ENCODE results near the gene HHIPL1.
A peak's percentile ranks its signal among the peaks of the same experiment; 100 is the strongest.
"Not testable (repeated sequence)": the region's sequence is repeated elsewhere in the genome, so short reads cannot be mapped to it uniquely, and the experiment has no call there.

Gene HHIPL1

DNA sequence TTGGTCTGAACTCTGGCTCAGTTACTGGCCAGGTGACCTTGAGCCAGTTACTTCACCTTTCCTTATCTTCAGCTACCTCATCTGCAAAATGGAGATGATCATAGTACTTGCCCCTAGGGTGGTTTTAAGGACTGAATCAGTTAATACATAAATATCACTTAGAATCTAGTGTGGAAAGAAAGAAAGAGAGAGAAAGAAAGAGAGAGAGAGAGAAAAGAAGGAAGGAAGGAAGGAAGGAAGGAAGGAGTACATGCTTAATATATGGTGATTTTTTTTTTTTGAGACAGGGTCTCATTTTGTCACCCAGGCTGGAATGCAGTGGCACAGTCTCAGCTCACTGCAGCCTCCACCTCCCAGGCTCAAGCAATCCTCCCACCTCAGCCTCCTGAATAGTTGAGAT is 16.3 kb downstream of the HHIPL1 start:
- not testable (repeated sequence) for DNase-seq

DNA sequence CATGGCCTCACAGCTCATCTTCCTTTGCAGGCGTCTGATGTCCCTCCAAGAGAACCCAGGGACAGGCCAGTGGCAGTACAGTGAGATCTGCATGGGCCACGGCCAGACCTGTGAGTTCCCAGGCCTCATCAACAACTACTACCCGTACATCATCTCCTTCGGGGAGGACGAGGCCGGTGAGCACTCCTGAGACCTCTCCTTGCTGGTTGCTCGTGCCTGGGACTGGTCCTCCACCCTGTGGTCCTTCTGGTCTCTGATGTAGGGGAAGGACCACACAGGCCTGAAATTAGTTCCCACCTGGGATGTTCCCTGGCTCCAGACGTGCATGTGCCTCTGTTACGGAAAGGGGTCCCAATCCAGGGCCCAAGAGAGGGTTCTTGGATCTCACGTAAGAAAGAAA is 17.9 kb downstream of the HHIPL1 start:
- no peak for DNase-seq

GRCh38 chr14:99663386-99664057 is 18.6 kb downstream of the HHIPL1 start:
- DNase-seq, result no peak

DNA sequence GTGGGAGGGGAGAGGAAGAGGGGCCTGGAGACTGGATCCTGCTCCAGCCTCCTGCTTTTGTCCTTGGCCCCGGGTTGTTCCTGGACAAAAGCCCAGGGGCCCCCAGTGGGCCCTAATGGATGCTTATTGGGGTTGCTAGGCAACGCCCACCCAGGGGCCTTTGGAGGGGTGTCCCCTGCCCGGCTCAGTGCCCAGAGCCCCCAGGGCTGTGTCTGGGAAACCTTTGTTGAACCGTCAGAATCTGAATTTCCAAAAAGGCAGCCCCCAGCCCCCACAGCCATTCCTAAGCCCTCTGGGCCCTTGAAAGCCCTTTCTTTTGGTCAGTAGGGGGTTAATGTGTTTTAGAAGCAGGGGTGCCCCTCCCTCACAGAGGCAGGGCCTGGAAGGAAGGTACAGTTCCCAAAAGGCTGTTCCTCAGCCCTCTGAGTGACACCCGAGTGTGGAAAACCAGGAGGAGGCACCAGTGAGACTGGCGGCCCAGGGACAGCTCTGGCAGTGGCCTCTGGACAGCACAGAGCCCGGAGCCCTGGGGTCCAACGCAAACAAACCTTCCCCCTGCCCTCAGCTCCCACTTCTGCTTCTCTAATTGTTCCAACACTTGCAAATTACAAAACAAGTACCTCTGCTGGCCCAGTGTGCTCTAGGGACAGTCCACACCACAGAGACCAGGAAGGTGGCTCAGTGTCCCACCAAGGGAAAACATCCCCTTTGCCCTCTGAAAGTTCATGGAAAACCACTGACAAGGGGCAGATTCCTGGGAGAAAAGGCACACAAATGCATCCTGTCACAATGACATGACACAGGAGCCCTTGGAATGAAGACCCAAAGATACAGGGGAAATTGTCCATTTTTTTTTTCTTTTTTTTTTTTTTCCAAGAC is 19.4 kb downstream of the HHIPL1 start:
- DNase-seq, result no peak

- no peak for DNase-seq
Measured at GRCh38 chr14:99664937-99665273, 20.0 kb downstream of the HHIPL1 start.

DNA sequence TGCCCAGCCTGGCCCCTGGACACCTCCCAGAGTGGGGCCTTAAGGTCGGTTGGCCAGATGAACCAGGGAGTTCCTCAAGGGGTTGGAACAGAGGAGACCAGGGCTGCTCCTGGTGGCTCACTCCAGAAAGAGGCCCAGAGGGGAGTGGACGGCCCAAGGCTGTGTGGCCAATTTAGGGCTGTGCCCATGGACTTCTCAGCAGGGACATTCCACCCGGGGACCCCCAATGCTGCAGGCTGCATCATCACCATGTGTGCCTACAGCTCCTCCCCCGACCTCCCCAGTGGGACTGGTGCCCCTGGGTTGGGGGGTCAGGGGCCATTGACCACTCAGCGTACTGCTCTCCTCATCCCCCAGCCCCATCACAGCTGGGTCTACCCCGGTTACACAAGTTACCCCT is 21.6 kb downstream of the HHIPL1 start:
- no peak for DNase-seq

DNA sequence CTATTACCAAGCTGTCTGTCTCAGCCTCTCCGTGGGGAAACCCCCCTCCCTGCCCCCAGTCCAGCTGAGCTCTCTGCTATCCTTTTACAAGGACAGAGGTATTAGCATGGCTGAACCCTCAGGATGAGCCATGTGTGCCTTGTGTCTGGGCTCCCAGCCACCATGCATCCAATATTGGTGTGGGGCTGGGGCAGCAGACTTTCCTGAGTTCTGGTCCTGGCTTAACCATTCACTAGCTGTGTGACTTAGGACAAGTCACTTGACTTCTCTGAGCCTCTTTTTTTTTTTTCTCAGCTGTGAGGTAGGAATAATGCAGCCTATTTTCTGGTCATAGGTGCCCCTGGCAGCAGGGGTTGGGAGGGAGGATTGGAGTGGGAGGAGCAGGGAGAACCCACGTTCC is 22.1 kb downstream of the HHIPL1 start:
- DNase-seq, result no peak

DNA sequence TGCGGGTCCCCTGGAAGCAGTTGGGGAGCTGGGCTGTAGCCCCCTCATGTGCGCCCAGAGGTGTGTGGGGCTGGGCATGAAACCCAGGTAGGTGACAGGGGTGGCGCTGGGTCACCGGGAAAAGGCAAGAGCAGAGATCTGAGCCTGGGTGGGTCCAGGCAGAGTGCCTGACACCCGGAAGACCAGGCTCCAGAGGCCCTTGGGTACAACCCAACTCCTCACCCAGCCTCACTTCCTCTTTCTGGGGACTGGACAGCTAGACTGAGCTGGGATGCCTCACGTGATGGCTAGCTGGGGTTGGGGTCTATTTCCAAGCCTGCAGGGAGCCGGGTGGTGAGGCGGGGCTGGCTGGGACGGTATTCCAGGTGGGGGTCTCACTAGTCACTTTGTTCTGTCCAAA is 22.9 kb downstream of the HHIPL1 start:
- DNase-seq, result no peak

DNA sequence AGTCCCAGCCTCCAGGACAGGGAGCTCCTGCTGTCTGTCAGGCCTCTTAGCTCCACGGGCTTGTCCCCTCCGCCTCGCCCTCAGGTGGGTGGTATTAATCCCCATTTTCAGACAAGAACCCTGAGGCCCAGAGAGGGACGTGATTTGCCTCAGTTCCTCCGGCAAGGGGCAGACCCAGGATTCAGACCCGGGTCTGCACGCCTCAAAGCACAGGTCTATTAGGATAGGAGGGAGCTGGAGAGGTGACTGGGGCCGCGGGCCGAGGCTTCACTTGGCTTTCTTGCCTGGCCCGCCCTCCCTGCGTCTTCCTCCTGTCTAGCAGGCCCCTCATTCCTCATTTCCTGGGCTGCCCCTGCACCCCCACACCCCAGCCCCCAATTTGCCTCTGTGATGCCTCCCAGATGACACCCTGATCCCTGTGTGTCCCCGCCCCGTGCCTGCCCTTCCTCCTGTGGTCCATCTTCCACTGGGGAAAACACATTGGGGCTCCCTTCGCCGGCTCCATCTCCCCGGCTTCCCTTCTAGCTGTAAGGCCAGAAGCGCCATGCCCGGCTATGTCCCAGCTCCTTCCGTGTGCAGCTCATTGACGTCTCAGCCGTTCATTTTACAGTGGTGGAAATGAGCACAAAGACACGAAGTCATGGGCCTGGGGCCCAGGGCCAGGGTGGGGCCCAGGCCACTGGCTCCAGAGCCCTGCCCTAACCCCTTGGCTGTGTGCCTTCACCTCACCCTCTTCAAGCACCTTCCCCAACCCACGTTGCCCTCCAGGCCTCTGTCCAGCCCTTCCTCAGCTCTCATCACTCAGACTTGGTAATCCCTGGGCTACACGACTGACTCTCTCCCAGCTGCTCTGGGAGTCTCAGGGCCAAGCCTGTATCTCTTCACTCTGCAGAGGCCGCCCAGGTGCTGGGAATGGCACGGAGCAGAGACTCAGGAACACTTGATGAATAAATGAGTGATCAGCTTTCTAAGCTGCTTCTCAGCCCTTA is 23.7 kb downstream of the HHIPL1 start:
- DNase-seq, result no peak

DNA sequence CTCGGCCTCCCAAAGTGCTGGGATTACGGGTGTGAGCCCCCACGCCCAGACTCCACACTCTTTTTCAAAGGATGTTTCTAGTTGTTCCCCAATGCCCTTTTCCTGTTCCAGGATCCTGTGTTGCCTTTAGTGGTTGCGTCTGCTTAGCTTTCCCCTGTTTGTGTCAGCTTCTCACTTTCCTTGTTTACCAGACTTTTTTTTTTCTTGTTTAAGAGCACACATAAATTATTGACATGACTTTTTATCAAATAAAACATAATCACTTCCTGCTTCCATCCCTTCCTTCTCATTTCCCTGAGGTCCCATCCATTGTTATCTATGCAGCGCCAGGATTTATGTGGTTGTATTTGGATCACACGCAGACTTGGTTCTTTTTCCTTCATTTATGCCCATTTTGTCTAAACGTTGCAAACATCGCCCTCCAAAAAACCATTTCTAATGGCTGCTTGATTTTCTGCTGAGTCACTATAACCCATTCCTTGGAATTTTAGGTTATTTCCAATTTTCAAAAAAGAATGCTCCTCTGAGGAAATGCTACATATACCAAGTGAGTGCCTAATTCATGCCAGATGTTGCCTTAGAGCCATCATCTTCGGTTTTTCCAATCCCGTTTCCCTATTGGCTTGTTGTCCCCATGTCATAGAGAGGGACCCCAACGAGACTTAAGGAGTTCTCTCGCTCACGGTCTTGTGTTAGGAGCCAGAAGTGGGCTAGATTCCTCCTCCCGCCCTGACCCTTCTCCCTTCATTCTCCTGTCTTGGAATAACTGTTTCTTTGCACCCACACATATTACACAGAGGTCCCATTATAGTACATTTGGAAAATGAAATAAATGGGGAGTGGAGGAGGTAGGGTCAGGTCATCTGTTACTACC is 25.7 kb downstream of the HHIPL1 start:
- peak; percentile 68 for DNase-seq

GRCh38 chr14:99671235-99672224 is 26.6 kb downstream of the HHIPL1 start:
- DNase-seq, result no peak

- DNase-seq, result no peak
Measured at GRCh38 chr14:99672506-99673304, 27.8 kb downstream of the HHIPL1 start.

DNA sequence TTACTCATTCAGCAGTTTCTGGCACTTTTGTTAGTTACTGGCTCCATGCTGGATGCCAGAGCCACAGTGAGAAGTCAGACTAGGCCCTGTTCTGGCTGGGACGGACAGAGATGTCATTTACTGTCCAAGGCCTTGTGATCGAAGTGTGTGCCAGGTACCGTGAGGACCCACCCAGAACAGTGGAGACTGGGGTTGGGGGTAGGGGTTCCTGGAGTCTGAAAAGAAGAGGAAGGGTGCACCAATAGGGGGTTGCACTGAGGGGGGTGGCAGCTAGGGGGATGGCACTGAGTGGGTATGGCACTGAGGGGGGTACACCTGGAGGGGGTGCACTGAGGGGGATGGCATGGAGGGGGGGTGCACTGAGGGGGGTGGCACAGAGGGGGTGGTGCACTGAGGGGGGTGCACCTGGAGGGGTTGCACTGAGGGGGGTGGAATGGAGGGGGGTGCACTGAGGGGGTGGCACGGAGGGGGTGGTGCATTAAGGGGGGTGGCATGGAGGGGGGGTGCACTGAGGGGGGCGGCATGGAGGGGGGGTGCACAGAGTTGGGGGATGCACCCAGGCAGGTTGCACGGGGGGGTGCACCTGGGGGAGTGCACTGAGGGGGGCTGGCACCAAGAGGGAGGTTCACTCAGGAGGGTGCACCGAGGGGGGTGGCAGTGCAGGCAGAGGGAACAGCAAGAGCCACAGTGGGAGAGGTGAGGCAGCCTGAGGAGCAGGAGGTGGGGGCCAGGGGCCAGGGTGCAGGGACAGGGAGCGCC is 28.6 kb downstream of the HHIPL1 start:
- DNase-seq, result no peak

DNA sequence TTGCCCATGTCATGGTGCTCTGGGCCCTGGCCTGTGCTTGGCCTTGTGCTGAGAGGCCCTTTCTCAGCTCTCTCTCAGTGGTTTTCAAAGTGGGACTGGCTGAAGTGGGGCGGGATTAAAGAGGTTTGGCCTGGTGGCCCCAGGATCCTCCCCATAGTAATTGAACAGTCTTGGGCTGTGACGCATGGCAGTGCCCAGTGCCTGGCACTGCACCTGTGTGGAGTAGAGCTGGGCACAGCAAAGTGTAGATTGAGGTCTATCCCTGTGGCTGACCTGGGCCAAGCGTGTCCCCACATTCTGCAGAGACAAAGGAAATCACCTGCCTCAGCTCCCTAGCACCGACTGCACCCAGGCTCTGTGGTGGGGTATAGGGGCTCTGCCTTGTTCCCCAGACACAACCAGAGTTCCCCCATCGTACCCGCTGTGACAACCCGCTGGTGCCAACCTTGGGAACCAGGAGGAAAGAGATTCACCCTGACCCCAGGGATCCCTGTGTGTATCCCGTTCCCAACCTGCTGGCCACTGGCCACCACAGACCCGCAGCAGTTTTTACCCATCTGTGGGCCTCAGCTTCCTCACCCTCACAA is 29.2 kb downstream of the HHIPL1 start:
- DNase-seq, result no peak

DNA sequence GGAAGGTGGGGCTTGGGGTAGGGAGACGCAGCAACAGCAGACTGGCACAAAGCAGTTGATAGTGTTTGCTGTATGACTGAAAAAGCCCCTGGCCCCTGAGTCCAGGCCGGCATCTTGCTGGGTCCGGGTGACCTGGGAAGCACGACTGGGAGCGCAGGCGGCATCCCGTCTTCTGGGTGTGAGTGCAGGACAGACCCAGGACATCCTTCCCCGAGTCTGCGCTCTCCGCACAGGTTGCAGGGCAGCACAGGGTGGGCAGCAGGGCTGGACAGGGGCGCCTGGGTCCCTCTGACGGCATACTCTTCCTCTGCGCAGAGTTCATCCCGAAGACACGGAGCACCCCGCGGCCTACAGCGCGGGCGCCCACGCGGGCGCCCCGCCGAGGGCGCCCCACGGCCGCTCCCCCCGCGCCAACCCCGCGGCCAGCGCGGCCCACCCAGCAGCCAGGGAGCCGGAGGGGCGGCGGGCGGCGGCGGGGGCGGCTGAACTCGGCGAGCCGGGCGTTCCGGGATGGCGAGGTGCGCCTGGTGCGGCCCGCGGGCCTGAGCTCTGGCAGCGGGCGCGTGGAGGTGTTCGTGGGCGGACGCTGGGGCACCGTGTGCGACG is 29.9 kb downstream of the HHIPL1 start:
- no peak for DNase-seq

DNA sequence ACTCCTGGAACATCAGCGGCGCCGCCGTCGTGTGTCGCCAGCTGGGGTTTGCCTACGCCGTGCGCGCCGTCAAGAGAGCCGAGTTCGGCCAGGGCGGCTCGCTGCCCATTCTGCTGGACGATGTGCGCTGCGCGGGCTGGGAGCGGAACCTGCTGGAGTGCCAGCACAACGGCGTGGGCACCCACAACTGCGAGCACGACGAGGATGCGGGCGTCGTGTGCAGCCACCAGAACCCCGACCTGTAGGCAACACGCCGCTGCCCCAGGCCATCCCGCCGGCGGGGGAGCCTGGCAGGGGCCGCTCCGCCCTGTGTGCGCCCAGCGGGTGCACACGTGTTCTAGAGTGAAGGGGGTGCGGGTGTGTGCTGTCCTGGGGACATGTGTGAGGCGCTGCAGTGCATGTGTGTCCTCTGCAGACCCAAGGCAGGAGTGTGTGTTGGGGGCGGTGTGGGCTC is 30.5 kb downstream of the HHIPL1 start:
- no peak for DNase-seq

DNA sequence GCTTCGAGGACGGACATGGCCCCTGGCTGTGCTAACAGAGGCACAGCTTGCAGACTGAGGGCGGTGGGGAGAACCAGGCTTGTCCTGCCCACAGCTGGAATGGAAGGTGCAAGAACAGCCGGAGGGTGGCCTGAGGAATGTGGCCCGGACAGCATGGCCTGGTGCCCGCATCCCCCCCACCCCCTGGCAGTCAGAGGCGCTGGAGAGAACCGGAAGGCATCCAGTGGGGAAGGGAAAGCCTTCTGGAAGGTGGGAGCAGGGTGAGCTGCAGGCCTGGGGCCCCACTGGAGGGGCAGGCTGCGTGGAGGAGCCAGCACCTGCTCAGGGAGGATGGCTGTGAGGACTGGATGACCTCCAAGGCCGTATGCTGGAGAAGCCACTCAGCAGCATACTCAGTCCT is 31.0 kb downstream of the HHIPL1 start:
- DNase-seq, result no peak

- DNase-seq, result no peak
Measured at GRCh38 chr14:99676657-99677056, 31.7 kb downstream of the HHIPL1 start.

All from fibroblast of skin of scalp (primary cell).